Natural killer cell (primary cell): ENCODE results near the gene EN2. TPM values are rescaled to one million over a fixed set of nuclear protein-coding genes. Genes with fewer than 3 reads are reported as not detected.
"Not testable (repeated sequence)": the region's sequence is repeated elsewhere in the genome, so short reads cannot be mapped to it uniquely, and the experiment has no call there.

Experiments
- ATAC-seq, 3 donors: fragments of 150-1000 bp in 2 of 3; fragments of 200-7000 bp in 1 of 3; cut with Tn5 transposase; 1 replicate in 1 of 3; 2 replicates in 2 of 3; pipeline ENCODE4 v1.10.0; 2021; ENCODE audit warnings: mild to moderate bottlenecking in 2 of 3, moderate library complexity in 2 of 3
- DNase-seq, 2 donors: peaks; one replicate each; pipeline versions ENCODE4 v3.0.0 to v3.0.0-alpha.2; 2013 to 2021; ENCODE audit warnings: mixed read lengths in 1 of 2
- H3K27ac ChIP-seq: one replicate; pipeline ENCODE4 v1.5.1; 2013; ENCODE audit warnings: mild to moderate bottlenecking, low read length
- H3K27me3 ChIP-seq: one replicate; pipeline ENCODE4 v1.6.1; 2013; ENCODE audit warnings: low read length; ENCODE audit not compliant: control insufficient read depth, insufficient read depth
- H3K36me3 ChIP-seq: one replicate; pipeline ENCODE4 v1.6.1; 2013; ENCODE audit warnings: low read length; ENCODE audit not compliant: control insufficient read depth, insufficient read depth
- H3K4me1 ChIP-seq: one replicate; pipeline ENCODE4 v1.6.1; 2013; ENCODE audit warnings: low read length; ENCODE audit not compliant: control insufficient read depth, insufficient read depth
- H3K4me3 ChIP-seq: one replicate; pipeline ENCODE4 v1.5.1; 2013; ENCODE audit warnings: low read length
- H3K9me3 ChIP-seq: one replicate; pipeline ENCODE4 v1.6.1; 2013; ENCODE audit warnings: low read length; ENCODE audit not compliant: control insufficient read depth, insufficient read depth
- H3K27ac Mint-ChIP-seq, 2 donors: one replicate each; pipeline ENCODE4 v1.8.0; 2022; ENCODE audit warnings: mild to moderate bottlenecking in 2 of 2, mixed read lengths in 2 of 2, moderate library complexity in 1 of 2
- H3K27me3 Mint-ChIP-seq, 2 donors: one replicate each; pipeline ENCODE4 v1.8.0; 2022; ENCODE audit warnings: low read depth in 2 of 2, mixed read lengths in 2 of 2
- H3K36me3 Mint-ChIP-seq: one replicate; pipeline ENCODE4 v1.8.0; 2022; ENCODE audit warnings: mixed read lengths
- H3K4me1 Mint-ChIP-seq, 2 donors: one replicate each; pipeline ENCODE4 v1.8.0; 2022; ENCODE audit warnings: mixed read lengths in 2 of 2
- H3K4me3 Mint-ChIP-seq: one replicate; pipeline ENCODE4 v1.8.0; 2022; ENCODE audit warnings: mild to moderate bottlenecking, moderate library complexity, mixed read lengths
- H3K9me3 Mint-ChIP-seq, 2 donors: one replicate each; pipeline ENCODE4 v1.8.0; 2022; ENCODE audit warnings: mixed read lengths in 2 of 2
- CTCF ChIP-seq: fragments of 200-600 bp; IDR thresholded peaks from one replicate; pipeline ENCODE4 v1.8.0; 2022; ENCODE audit warnings: antibody characterized with exemption
- WGBS: methylation state at CpG from one replicate; pipeline ENCODE4 v1.1.7; 2013; ENCODE audit warnings: missing lambda C conversion rate; ENCODE audit not compliant: insufficient coverage; 5-methylcytosine and 5-hydroxymethylcytosine counted together
- intact Hi-C: fragments of 100-400 bp; cut with micrococcal nuclease; formaldehyde crosslinking; loops from one replicate; pipeline ENCODE4 v1.14.2; 2022
- total RNA-seq, 4 donors: library from RNA; stranded (reverse); fragments of 120-200 nt in 1 of 4; gene quantifications; one replicate each; pipeline versions ENCODE4 v1.2.3 to v1.2.4, GENCODE V29; 2013 to 2022

The EN2 gene
- total RNA-seq, 3 donors from 2014 or later (not counting 1 experiment from before 2014, with no cell fraction given), result not detected

- no peaks in the 10 kb centered on the region for H3K9me3 ChIP-seq
- H3K4me1 ChIP-seq, result no peaks in the 10 kb centered on the region
- H3K9me3 Mint-ChIP-seq, result no peaks in the 10 kb centered on the region
- WGBS, result 60% methylated on average over 6 of the region's 6 CpGs
- no peaks in the 10 kb centered on the region for H3K27me3 ChIP-seq
- DNase-seq, result no peak
- TF ChIP-seq CTCF, result no peak
- peaks cover 13 to 18% of the 10 kb centered on the region in 2 donors for H3K27me3 Mint-ChIP-seq
- no peaks in the 10 kb centered on the region for H3K36me3 ChIP-seq
- no peak overlapping the region for H3K27ac Mint-ChIP-seq
- no peak overlapping the region for H3K4me3 Mint-ChIP-seq
- no peak overlapping the region for H3K27ac ChIP-seq
- H3K4me1 Mint-ChIP-seq, result no peaks in the 10 kb centered on the region
- ATAC-seq, result no peak
- intact Hi-C loops, result no loop called here
- H3K4me3 ChIP-seq, result no peak overlapping the region
- H3K36me3 Mint-ChIP-seq, result no peaks in the 10 kb centered on the region
Measured at GRCh38 chr7:155441856-155442255, 16.1 kb upstream of the EN2 start.

GRCh38 chr7:155444746-155445145, 13.2 kb upstream of the EN2 start:
- no peaks in the 10 kb centered on the region for H3K36me3 ChIP-seq
- H3K4me3 Mint-ChIP-seq, result no peak overlapping the region
- intact Hi-C loops, result no loop called here
- peaks cover 0 to 10% of the 10 kb centered on the region in 2 donors for H3K4me1 Mint-ChIP-seq
- peaks cover 21 to 29% of the 10 kb centered on the region in 2 donors for H3K27me3 Mint-ChIP-seq
- no peak overlapping the region for H3K4me3 ChIP-seq
- peaks cover 13% of the 10 kb centered on the region for H3K27me3 ChIP-seq
- H3K9me3 ChIP-seq, result no peaks in the 10 kb centered on the region
- DNase-seq (no peak), ATAC-seq (no peak)
- H3K27ac Mint-ChIP-seq, result no peak overlapping the region
- H3K27ac ChIP-seq, result no peak overlapping the region
- peaks cover 3% of the 10 kb centered on the region for H3K4me1 ChIP-seq
- no peaks in the 10 kb centered on the region for H3K36me3 Mint-ChIP-seq
- TF ChIP-seq CTCF, result no peak
- H3K9me3 Mint-ChIP-seq, result no peaks in the 10 kb centered on the region
- WGBS, result 89% methylated on average over 8 of the region's 8 CpGs

GRCh38 chr7:155445606-155446005, 12.3 kb upstream of the EN2 start:
- intact Hi-C loops, H3K27ac Mint-ChIP-seq, H3K4me1 Mint-ChIP-seq, H3K36me3 ChIP-seq, H3K4me3 Mint-ChIP-seq, H3K9me3 ChIP-seq, H3K4me1 ChIP-seq, ATAC-seq, H3K36me3 Mint-ChIP-seq, H3K27ac ChIP-seq, H3K4me3 ChIP-seq, H3K9me3 Mint-ChIP-seq, DNase-seq: not testable (repeated sequence)
- WGBS, result 78% methylated on average over 9 of the region's 9 CpGs
- peaks cover 24% of the 10 kb centered on the region in 2 donors for H3K27me3 Mint-ChIP-seq
- peaks cover 18% of the 10 kb centered on the region for H3K27me3 ChIP-seq

- peaks cover 3% of the 10 kb centered on the region for H3K4me1 ChIP-seq
- no peaks in the 10 kb centered on the region for H3K9me3 ChIP-seq
- no peak overlapping the region for H3K4me3 Mint-ChIP-seq
- 40% methylated on average over 1 of the region's 2 CpGs for WGBS
- H3K27ac Mint-ChIP-seq, result no peak overlapping the region
- no peaks in the 10 kb centered on the region for H3K36me3 ChIP-seq
- H3K27me3 ChIP-seq, result peaks cover 32% of the 10 kb centered on the region
- H3K9me3 Mint-ChIP-seq, result no peaks in the 10 kb centered on the region
- ATAC-seq (no peak), DNase-seq (no peak)
- H3K4me1 Mint-ChIP-seq, result peaks cover 0 to 10% of the 10 kb centered on the region in 2 donors
- H3K36me3 Mint-ChIP-seq, result no peaks in the 10 kb centered on the region
- no peak overlapping the region for H3K4me3 ChIP-seq
- TF ChIP-seq CTCF, result no peak
- H3K27ac ChIP-seq, result no peak overlapping the region
- H3K27me3 Mint-ChIP-seq, result peaks cover 38 to 41% of the 10 kb centered on the region in 2 donors
- intact Hi-C loops, result no loop called here
Measured at GRCh38 chr7:155447603-155448002, 10.3 kb upstream of the EN2 start.
